HG03097 (cell line): ENCODE data around the gene MORN4.
"Not testable (repeated sequence)": the region's sequence is repeated elsewhere in the genome, so short reads cannot be mapped to it uniquely, and the experiment has no call there.

Source experiments
- ATAC-seq: cut with Tn5 transposase; IDR thresholded peaks from one replicate; pipeline ENCODE4 v1.9.1; 2021; ENCODE audit not compliant: unreplicated experiment, low FRiP score

MORN4 gene

GRCh38 chr10:97598407-97599271 is 34.7 kb downstream of the MORN4 start:
- no peak for ATAC-seq

- ATAC-seq = no peak
Observed at GRCh38 chr10:97597778-97598177, 35.5 kb downstream of the MORN4 start.

GRCh38 chr10:97596101-97597082 is 36.9 kb downstream of the MORN4 start:
- no peak for ATAC-seq

- ATAC-seq = no peak
Observed at GRCh38 chr10:97593421-97593820, 39.9 kb downstream of the MORN4 start.

GRCh38 chr10:97590748-97591495 is 42.4 kb downstream of the MORN4 start:
- no peak for ATAC-seq

- ATAC-seq = no peak
Observed at GRCh38 chr10:97590082-97590747, 43.1 kb downstream of the MORN4 start.

- no peak for ATAC-seq
Observed at GRCh38 chr10:97589479-97589878, 43.8 kb downstream of the MORN4 start, which contains the start of gene C10orf62. Gene C10orf62 (plus strand): TSS chr10:97589721. CDS start chr10:97589898, 177 bp downstream.

GRCh38 chr10:97587183-97587582 is 46.1 kb downstream of the MORN4 start:
- ATAC-seq = no peak

- no peak for ATAC-seq
Observed at GRCh38 chr10:97585439-97585811, 47.9 kb downstream of the MORN4 start.

GRCh38 chr10:97584798-97585438 is 48.4 kb downstream of the MORN4 start:
- no peak for ATAC-seq

- ATAC-seq = no peak
Observed at GRCh38 chr10:97584060-97584797, 49.1 kb downstream of the MORN4 start, which contains the start of gene HOGA1. Gene HOGA1 (plus strand): TSS chr10:97584389. CDS start chr10:97584704, 315 bp downstream.

- ATAC-seq = no peak
Observed at GRCh38 chr10:97583476-97583875, 49.8 kb downstream of the MORN4 start.

- ATAC-seq = no peak
Observed at GRCh38 chr10:97582169-97582568, 51.1 kb downstream of the MORN4 start.

GRCh38 chr10:97580421-97581367 is 52.6 kb downstream of the MORN4 start:
- no peak for ATAC-seq

- ATAC-seq = no peak
Observed at GRCh38 chr10:97578171-97578844, 55.0 kb downstream of the MORN4 start.

GRCh38 chr10:97577701-97578100 is 55.6 kb downstream of the MORN4 start:
- no peak for ATAC-seq

- not testable (repeated sequence) for ATAC-seq
Observed at GRCh38 chr10:97576487-97576886, 56.8 kb downstream of the MORN4 start.
